SK-N-SH (cell line): ENCODE data around the gene ZFX.

ENCODE experiments used
- CHD2 ChIP-seq: fragments of 150-350 bp; IDR thresholded peaks from 2 replicates; pipeline ENCODE4 v1.6.1; 2018; ENCODE audit warnings: low read length; ENCODE audit not compliant: partially characterized antibody
- TF ChIP-seq, protein P1 (sequence below): fragments of 200-600 bp; sonication (generic); IDR thresholded peaks from 2 replicates; pipeline ENCODE4 v1.6.1; 2017; ENCODE audit warnings: antibody characterized with exemption, mild to moderate bottlenecking, moderate library complexity

DNA sequence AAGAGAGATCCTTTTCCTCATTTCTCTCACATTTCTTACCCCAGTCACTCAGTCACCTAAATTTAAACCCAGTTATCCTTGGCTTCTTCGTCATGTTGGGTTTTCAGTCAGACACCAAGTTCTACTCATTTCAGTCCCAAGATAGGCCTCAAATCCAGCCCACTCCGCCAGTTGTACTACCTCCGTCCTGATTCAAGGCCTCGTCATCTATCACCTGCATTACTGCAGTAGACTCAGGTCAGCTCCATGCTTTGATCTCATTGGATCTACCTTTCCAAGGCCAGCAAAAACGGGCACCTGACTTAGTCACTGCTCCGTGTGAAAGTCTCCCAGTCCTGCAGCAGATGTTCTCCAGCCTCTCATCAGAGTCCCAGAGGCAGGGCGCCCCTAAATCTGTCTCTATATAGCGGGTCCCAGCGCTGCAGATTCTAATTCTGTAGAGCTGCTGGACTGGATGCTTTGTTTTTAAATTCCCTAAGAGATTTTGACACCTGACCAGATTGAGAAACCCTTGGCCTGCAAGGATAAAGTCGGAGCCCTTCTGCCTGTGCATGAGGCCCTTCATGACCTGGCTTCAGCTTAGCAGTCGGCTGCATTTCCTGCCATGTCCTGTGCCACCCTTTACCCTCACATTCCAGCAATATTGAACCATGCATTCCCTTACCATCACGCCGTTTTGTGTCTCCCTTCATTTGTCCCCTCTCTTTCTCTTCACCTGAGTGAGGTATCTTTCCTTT, 53.7 kb downstream of the ZFX start:
- no peak for TF ChIP-seq CHD2
- TF ChIP-seq, protein P1, sequence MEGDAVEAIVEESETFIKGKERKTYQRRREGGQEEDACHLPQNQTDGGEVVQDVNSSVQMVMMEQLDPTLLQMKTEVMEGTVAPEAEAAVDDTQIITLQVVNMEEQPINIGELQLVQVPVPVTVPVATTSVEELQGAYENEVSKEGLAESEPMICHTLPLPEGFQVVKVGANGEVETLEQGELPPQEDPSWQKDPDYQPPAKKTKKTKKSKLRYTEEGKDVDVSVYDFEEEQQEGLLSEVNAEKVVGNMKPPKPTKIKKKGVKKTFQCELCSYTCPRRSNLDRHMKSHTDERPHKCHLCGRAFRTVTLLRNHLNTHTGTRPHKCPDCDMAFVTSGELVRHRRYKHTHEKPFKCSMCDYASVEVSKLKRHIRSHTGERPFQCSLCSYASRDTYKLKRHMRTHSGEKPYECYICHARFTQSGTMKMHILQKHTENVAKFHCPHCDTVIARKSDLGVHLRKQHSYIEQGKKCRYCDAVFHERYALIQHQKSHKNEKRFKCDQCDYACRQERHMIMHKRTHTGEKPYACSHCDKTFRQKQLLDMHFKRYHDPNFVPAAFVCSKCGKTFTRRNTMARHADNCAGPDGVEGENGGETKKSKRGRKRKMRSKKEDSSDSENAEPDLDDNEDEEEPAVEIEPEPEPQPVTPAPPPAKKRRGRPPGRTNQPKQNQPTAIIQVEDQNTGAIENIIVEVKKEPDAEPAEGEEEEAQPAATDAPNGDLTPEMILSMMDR: no peak
